ENCODE measurements around the gene DSCAM. TPM values are rescaled to one million over a fixed set of nuclear protein-coding genes. Genes with fewer than 3 reads are reported as not detected.

Gene DSCAM
- total and polyA plus RNA-seq, 2 experiments from 2014 or later, result 0.07 TPM; not detected in 1

DNA sequence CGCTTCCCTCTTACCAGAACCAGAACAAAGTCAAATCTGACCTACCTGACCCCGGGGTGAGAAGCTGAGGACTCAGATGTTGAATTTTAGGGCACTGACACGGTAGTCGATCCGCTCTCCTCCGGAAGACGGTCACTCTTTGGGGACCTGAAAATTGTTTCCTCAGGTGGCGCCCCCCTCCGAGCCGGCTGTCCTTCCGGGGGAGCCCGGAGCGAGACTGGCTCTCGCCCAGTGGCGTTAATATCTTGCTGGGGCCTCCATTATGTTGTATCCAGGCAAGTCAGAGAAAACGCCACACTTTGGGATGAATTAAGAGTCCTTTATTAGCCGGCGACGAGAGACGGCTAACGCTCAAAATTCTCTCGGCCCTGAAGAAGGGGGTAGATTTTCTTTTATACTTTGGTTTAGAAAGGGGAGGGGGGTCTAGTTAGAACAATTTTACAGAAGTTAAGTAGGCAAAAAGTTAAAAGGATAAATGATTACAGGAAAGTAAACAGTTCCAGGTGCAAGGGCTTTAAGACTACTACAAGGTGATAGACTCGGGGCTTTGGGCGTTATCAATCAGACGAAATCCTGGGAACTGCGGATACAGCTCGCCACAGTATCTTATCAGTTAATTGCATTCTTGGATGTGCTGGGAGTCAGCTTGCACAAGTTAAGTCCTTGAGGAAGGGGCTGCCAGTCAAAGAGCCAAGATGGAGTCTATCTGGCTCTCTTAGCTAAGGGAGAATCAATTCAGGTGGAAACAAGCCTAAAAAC lies 269.5 kb downstream of the DSCAM start:
- Histone ChIP-seq H3K79me2 (replicated peaks; ENCODE audit: insufficient read depth) (no peaks in the 10 kb centered on the region), H3K9me2 (ENCODE audit: insufficient read depth) (no peaks in the 10 kb centered on the region), H3K4me1 (ENCODE audit: insufficient read depth) (peaks cover 4% of the 10 kb centered on the region; the same call in 1 of the 2 replicates), H3K27me3 (ENCODE audit: insufficient read depth) (no peaks in the 10 kb centered on the region), H3K4me2 (no peak overlapping the region), H4K20me1 (replicated peaks; ENCODE audit: insufficient read depth) (no peaks in the 10 kb centered on the region), H2AFZ (no peak overlapping the region), H3F3A (replicated peaks; ENCODE audit: low read depth) (no peaks in the 10 kb centered on the region), H3K36me3 (ENCODE audit: insufficient read depth) (0 out of 2 replicates have a peak, but pooled peaks cover 2% of the 10 kb centered on the region), H3K4me3 (no peak overlapping the region), H3K27ac (ENCODE audit: low read depth) (no peak overlapping the region)
- ATAC-seq, result no peak
- Mint-ChIP-seq H3K4me3 (no peak overlapping the region), H3K27ac (no peak overlapping the region), H3K27me3 (ENCODE audit: insufficient read depth, low read depth, poor library complexity) (peaks cover 5% of the 10 kb centered on the region), H3K36me3 (ENCODE audit: low read depth) (peaks cover 16% of the 10 kb centered on the region; the same call in 2 of the 3 replicates), H3K9me3 (peaks cover 72% of the 10 kb centered on the region), H3K4me1 (peaks cover 11% of the 10 kb centered on the region; the same call in 2 of the 3 replicates)
- TF ChIP-seq, protein P1, sequence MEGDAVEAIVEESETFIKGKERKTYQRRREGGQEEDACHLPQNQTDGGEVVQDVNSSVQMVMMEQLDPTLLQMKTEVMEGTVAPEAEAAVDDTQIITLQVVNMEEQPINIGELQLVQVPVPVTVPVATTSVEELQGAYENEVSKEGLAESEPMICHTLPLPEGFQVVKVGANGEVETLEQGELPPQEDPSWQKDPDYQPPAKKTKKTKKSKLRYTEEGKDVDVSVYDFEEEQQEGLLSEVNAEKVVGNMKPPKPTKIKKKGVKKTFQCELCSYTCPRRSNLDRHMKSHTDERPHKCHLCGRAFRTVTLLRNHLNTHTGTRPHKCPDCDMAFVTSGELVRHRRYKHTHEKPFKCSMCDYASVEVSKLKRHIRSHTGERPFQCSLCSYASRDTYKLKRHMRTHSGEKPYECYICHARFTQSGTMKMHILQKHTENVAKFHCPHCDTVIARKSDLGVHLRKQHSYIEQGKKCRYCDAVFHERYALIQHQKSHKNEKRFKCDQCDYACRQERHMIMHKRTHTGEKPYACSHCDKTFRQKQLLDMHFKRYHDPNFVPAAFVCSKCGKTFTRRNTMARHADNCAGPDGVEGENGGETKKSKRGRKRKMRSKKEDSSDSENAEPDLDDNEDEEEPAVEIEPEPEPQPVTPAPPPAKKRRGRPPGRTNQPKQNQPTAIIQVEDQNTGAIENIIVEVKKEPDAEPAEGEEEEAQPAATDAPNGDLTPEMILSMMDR (conservative IDR thresholded peaks at IDR 0.05; ENCODE audit: low read depth in 2 of 2), result no peak
- TF ChIP-seq CREB1 (CRISPR knock-in tag; IDR thresholded peaks at IDR 0.05; ENCODE audit: low read depth) (no peak), ZNF331 (CRISPR knock-in tag; IDR thresholded peaks at IDR 0.05; ENCODE audit: low read depth) (no peak), JUNB (IDR thresholded peaks at IDR 0.05; ENCODE audit: unreplicated experiment) (no peak), POLR2AphosphoS5 (IDR thresholded peaks at IDR 0.05; ENCODE audit: low read depth) (no peak), EZH2 (IDR thresholded peaks at IDR 0.05; ENCODE audit: low read depth, unreplicated experiment) (no peak)
- TF ChIP-seq, protein P2, sequence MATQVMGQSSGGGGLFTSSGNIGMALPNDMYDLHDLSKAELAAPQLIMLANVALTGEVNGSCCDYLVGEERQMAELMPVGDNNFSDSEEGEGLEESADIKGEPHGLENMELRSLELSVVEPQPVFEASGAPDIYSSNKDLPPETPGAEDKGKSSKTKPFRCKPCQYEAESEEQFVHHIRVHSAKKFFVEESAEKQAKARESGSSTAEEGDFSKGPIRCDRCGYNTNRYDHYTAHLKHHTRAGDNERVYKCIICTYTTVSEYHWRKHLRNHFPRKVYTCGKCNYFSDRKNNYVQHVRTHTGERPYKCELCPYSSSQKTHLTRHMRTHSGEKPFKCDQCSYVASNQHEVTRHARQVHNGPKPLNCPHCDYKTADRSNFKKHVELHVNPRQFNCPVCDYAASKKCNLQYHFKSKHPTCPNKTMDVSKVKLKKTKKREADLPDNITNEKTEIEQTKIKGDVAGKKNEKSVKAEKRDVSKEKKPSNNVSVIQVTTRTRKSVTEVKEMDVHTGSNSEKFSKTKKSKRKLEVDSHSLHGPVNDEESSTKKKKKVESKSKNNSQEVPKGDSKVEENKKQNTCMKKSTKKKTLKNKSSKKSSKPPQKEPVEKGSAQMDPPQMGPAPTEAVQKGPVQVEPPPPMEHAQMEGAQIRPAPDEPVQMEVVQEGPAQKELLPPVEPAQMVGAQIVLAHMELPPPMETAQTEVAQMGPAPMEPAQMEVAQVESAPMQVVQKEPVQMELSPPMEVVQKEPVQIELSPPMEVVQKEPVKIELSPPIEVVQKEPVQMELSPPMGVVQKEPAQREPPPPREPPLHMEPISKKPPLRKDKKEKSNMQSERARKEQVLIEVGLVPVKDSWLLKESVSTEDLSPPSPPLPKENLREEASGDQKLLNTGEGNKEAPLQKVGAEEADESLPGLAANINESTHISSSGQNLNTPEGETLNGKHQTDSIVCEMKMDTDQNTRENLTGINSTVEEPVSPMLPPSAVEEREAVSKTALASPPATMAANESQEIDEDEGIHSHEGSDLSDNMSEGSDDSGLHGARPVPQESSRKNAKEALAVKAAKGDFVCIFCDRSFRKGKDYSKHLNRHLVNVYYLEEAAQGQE (IDR thresholded peaks at IDR 0.05; ENCODE audit: unreplicated experiment), result no peak
- TF ChIP-seq, protein P3, sequence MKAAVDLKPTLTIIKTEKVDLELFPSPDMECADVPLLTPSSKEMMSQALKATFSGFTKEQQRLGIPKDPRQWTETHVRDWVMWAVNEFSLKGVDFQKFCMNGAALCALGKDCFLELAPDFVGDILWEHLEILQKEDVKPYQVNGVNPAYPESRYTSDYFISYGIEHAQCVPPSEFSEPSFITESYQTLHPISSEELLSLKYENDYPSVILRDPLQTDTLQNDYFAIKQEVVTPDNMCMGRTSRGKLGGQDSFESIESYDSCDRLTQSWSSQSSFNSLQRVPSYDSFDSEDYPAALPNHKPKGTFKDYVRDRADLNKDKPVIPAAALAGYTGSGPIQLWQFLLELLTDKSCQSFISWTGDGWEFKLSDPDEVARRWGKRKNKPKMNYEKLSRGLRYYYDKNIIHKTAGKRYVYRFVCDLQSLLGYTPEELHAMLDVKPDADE (IDR thresholded peaks at IDR 0.05), result no peak
- no peak for DNase-seq (ENCODE audit: low spot score)

Measured in GM23338 (cell line).